NCI-H146 treated with DMSO at 0.1 percent for 48 hours (cell line): Measurements from ENCODE around the gene IHH.

Experiments
- DNase-seq: peaks from one replicate; lab custom pipeline; 2025; ENCODE audit not compliant: unreplicated experiment; lab: John Stamatoyannopoulos, UW

Gene IHH

GRCh38 chr2:219041252-219041651, 19.5 kb downstream of the IHH start, which contains the start of gene CFAP65:
Gene CFAP65, minus strand, starts transcription at chr2:219041516. Its CDS starts 2,468 bp downstream, at chr2:219039048.
- DNase-seq, result no peak

DNA sequence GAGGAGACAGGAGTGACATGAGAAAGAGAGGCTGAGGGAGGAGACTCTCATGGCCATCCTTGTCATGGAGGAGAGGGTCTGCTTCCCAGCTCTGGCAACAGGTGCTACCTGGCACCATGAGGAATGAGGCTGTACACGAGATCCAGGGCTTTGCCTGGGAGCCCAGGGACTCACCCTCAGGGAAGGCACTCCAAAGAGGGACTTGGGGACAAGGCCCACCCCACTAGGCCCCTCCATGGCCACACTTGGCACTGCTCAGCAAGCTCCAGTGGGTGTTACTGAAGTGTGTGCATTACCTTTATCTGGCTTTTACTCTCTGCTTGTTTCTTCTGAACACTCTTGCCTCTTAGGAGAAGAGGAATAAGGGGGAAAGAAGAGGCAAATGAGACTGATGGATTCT, 22.1 kb downstream of the IHH start:
- no peak for DNase-seq

GRCh38 chr2:219037783-219038499, 22.8 kb downstream of the IHH start:
- no peak for DNase-seq

GRCh38 chr2:219035942-219036341, 24.8 kb downstream of the IHH start:
- no peak for DNase-seq

DNA sequence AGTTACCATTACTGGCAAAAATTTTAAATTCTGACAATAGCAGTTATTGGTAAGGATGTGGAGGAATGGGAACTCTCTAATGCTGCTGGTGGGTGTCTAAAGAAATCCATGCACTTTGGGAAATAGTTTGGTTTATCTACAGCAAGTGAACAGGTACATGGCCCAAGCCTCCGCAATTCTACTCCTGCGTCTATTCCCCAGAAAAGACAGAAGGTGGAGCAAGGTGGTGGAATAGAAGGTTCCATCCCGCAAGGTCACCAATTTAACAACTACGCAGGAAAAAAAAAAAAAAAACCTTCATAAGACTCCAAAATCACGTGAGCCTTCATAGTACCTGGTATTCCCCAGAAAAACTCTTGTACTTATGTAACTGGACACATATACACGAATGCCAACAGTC, 25.9 kb downstream of the IHH start:
- no peak for DNase-seq

- DNase-seq, result no peak
Observed at GRCh38 chr2:219032051-219032745, 28.5 kb downstream of the IHH start.

GRCh38 chr2:219031005-219031738, 29.5 kb downstream of the IHH start:
- DNase-seq, result no peak

- DNase-seq, result no peak
Observed at GRCh38 chr2:219030177-219030940, 30.4 kb downstream of the IHH start.

- peak; percentile 30 for DNase-seq
Observed at GRCh38 chr2:219029829-219030165, 30.9 kb downstream of the IHH start.

GRCh38 chr2:219028996-219029828, 31.5 kb downstream of the IHH start:
- no peak for DNase-seq

GRCh38 chr2:219028141-219028540, 32.6 kb downstream of the IHH start:
- no peak for DNase-seq

- no peak for DNase-seq
Observed at GRCh38 chr2:219027511-219028055, 33.1 kb downstream of the IHH start.

- no peak for DNase-seq
Observed at GRCh38 chr2:219026946-219027345, 33.8 kb downstream of the IHH start.

DNA sequence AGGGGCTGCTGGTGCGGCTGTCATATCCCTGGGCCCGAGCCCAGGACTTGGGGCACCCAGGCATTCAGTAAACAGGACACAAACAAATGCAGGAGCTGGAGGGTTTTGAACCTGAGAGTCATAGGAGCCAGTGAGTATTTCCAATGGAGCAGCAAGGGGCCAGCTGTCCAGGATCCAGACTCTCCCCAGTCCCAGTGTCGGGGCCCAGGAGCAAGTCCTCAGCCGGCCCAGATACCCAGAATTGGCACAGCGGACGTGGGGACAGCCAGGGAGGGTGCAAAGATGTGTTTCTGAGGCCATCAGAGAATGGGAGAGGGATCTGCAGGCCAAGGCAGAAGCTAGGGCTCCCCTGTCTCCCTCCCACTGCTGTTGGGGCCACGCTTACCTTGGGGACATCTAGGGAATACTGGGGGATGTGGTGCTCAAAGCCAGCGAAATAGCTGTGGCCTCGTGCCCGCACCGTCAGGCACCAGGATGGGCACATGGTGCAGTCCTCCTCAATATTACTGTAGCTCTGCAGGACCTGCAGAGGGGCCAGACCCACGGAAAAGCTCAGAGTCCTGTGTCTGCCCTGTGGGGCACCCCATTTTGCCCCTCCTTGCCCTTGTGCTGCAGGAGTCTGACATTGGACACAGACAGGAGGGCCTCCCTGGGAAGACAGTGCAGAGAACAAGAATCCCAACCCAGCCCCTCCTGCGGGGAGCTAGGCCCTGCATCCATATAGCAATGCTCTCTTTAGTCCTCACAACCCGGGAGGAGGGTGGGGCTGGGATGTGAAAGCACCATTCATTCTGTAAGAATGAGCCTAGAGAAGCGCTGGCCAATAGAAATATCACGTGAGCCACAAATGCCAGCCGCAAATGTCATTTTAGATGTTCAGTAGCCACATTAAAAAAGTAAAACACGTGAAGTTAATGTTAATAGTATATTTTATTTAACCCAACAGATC, 34.8 kb downstream of the IHH start:
- DNase-seq, result no peak

GRCh38 chr2:219024059-219024458, 36.7 kb downstream of the IHH start:
- DNase-seq, result no peak

DNA sequence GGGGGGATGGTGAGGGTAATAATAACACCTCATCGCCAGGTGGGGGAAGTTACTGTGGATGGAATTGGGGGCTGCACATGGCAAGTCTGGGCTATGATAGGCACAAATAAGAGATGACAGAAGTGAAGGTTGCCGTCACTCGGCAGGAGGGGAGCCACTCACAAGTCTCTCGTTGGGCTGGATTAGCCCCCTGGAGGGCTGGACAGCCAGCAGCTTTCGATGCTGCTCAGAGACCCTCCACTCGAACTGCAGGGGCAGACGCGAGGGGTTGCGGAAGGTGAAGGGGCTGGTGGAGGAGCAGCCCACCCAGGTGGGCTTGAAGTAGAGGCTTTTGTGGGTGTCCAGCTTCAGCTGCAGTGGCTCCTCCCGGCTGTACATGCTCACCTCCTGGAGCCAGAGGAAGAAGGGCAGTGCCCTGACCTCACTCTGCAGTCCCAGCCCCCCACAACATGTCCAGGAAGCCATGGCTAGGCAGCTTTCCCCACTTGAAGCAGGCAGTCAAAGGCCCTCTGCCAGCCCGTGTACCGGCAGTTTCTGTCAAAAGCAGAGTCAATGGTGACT, 37.6 kb downstream of the IHH start:
- no peak for DNase-seq

DNA sequence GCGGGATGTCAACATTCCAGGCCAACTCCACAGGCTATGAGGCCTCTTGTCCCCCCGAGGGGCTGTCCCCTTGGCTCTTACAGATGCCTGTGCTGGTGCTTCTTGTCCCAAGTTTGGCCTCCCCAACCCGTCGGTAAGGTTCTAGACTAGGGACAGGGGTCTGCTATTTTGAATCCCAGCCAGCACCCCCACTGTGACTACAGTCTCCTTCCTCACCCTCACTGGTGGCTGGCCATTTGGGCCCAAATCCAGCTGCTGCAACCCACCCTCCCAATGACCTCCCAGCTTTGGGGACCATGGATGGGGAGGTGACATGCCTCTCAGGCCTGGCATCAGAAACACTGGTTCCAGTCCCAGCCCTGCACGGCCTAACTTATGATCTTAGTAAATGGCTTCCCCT, 38.1 kb downstream of the IHH start:
- no peak for DNase-seq

DNA sequence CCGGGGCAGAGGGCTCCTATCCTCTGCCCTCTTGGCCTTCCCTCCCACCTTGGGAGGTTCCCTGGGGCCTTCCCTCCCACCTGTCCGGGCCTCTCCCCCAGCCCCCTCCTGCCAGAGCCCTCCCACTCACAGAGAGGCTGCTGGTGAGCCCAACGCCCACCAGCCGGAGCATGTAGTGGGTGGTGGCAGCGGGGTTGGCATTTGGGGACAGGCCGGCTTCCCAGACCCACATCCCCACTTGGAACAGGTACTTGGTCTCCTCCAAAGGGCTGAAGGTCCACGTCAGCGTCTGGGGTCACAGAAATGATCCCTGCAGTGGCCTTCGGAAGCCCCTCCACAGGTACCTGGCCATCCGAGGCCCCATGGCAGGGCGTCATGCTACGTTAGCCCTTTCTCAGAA, 38.7 kb downstream of the IHH start:
- DNase-seq, result no peak

GRCh38 chr2:219021591-219021990, 39.1 kb downstream of the IHH start:
- no peak for DNase-seq
